ENCODE data around the gene TM4SF1. TPM values are rescaled to one million over a fixed set of nuclear protein-coding genes. Genes with fewer than 3 reads are reported as not detected.

Gene TM4SF1
- total and polyA plus RNA-seq, 2 donors (not counting 3 experiments of a cell fraction or from before 2014, with no cell fraction given) = 559 to 1,407 TPM

- peaks cover 5% of the 10 kb centered on the region for H3K4me1 ChIP-seq (ENCODE audit: control insufficient read depth, extremely low read depth, insufficient read depth, low read length)
- no peaks in the 10 kb centered on the region for H4K20me1 ChIP-seq (replicated peaks; ENCODE audit: control insufficient read depth, extremely low read depth, insufficient read depth, low read length)
- dilution Hi-C loops (cut with MboI; ENCODE audit: extremely low pct_ligation_motif_present, low sequenced_read_pairs) (no loop called here), intact Hi-C loops (cut with micrococcal nuclease) (no loop called here)
- H3K9me3 ChIP-seq (replicated peaks; ENCODE audit: control insufficient read depth, insufficient read depth, low read length) = no peaks in the 10 kb centered on the region
- no peaks in the 10 kb centered on the region for H3K79me2 ChIP-seq (ENCODE audit: control insufficient read depth, insufficient read depth, low read length)
- H3K27ac ChIP-seq (ENCODE audit: insufficient read depth, low read depth, low read length) = no peak overlapping the region
- no peak overlapping the region for H3K4me2 ChIP-seq (ENCODE audit: insufficient read depth, low read length)
- POLR2A ChIA-PET = no interaction called here
- DNase-seq (ENCODE audit: low read depth, low spot score) = no peak
- no peak overlapping the region for H3K4me3 ChIP-seq (replicated peaks in 1 of 3; ENCODE audit: insufficient read depth in 1 of 3, low read depth in 1 of 3, low read length in 3 of 3)
- no peaks in the 10 kb centered on the region for H3K36me3 ChIP-seq (ENCODE audit: control insufficient read depth in 2 of 2, extremely low read depth in 1 of 2, insufficient read depth in 2 of 2, low read length in 2 of 2)
- H2AFZ ChIP-seq (ENCODE audit: low read depth, low read length) = no peak overlapping the region
- no peak for TF ChIP-seq POLR2A (IDR thresholded peaks at IDR 0.05; ENCODE audit: low read depth, low read length)
- no peak for TF ChIP-seq MYC (IDR thresholded peaks at IDR 0.05; ENCODE audit: low read depth, low read length)
- no peak for TF ChIP-seq JUN (IDR thresholded peaks at IDR 0.05; ENCODE audit: borderline replicate concordance, insufficient read depth, insufficient read length, low read depth)
- no peaks in the 10 kb centered on the region for H3K9me1 ChIP-seq (replicated peaks; ENCODE audit: control insufficient read depth, extremely low read depth, insufficient read depth, low read length)
- FAIRE-seq = no peak
- no peak overlapping the region for H3K9ac ChIP-seq (replicated peaks; ENCODE audit: extremely low read depth, insufficient read depth, low read length)
- CTCF ChIA-PET = no interaction called here
- H3K27me3 ChIP-seq (ENCODE audit: control insufficient read depth in 2 of 2, insufficient read depth in 2 of 2, low read length in 2 of 2) = no peaks in the 10 kb centered on the region
- BruUV-seq (replicated peaks) = no TSS peak
Measured at GRCh38 chr3:149421764-149422163, 44.3 kb upstream of the TM4SF1 start.

GRCh38 chr3:149419816-149420215, 42.4 kb upstream of the TM4SF1 start:
- Histone ChIP-seq H3K9ac (replicated peaks; ENCODE audit: extremely low read depth, insufficient read depth, low read length) (no peak overlapping the region), H3K36me3 (ENCODE audit: control insufficient read depth in 2 of 2, extremely low read depth in 1 of 2, insufficient read depth in 2 of 2, low read length in 2 of 2) (no peaks in the 10 kb centered on the region), H3K9me1 (replicated peaks; ENCODE audit: control insufficient read depth, extremely low read depth, insufficient read depth, low read length) (no peaks in the 10 kb centered on the region), H3K27me3 (ENCODE audit: control insufficient read depth in 2 of 2, insufficient read depth in 2 of 2, low read length in 2 of 2) (no peaks in the 10 kb centered on the region), H3K79me2 (ENCODE audit: control insufficient read depth, insufficient read depth, low read length) (no peaks in the 10 kb centered on the region), H3K4me3 (replicated peaks in 1 of 3; ENCODE audit: insufficient read depth in 1 of 3, low read depth in 1 of 3, low read length in 3 of 3) (no peak overlapping the region), H2AFZ (ENCODE audit: low read depth, low read length) (no peak overlapping the region), H3K4me1 (ENCODE audit: control insufficient read depth, extremely low read depth, insufficient read depth, low read length) (peaks cover 15% of the 10 kb centered on the region), H3K27ac (ENCODE audit: insufficient read depth, low read depth, low read length) (no peak overlapping the region), H4K20me1 (replicated peaks; ENCODE audit: control insufficient read depth, extremely low read depth, insufficient read depth, low read length) (no peaks in the 10 kb centered on the region), H3K4me2 (ENCODE audit: insufficient read depth, low read length) (no peak overlapping the region), H3K9me3 (replicated peaks; ENCODE audit: control insufficient read depth, insufficient read depth, low read length) (no peaks in the 10 kb centered on the region)
- CTCF ChIA-PET = no interaction called here
- no peak for TF ChIP-seq GATA2 (IDR thresholded peaks at IDR 0.05; ENCODE audit: insufficient read depth, insufficient read length, low read depth, low read length)
- no peak for TF ChIP-seq MAX (IDR thresholded peaks at IDR 0.05; ENCODE audit: insufficient read depth, insufficient read length)
- no peak for TF ChIP-seq POLR2AphosphoS5 (IDR thresholded peaks at IDR 0.05; ENCODE audit: insufficient read depth, low read depth, low read length)
- TF ChIP-seq EZH2 (IDR thresholded peaks at IDR 0.05; ENCODE audit: borderline replicate concordance, low read depth, low read length, severe bottlenecking) = no peak
- no peak for TF ChIP-seq POLR2A (IDR thresholded peaks at IDR 0.05; ENCODE audit: low read depth, low read length)
- TF ChIP-seq MYC (IDR thresholded peaks at IDR 0.05; ENCODE audit: low read depth, low read length) = no peak
- no TSS peak for BruUV-seq (replicated peaks)
- FAIRE-seq = no peak
- POLR2A ChIA-PET = no interaction called here
- DNase-seq (ENCODE audit: low read depth, low spot score) = no peak
- dilution Hi-C loops (cut with MboI; ENCODE audit: extremely low pct_ligation_motif_present, low sequenced_read_pairs) = no loop called here
- intact Hi-C loops (cut with micrococcal nuclease) = no loop called here

Measured in endothelial cell of umbilical vein (primary cell).